SK-N-MC (cell line): Measurements from ENCODE around the gene BAZ1A.

Experiments
- DNase-seq: peaks from one replicate; pipeline ENCODE4 v3.0.0-alpha.2; 2011; ENCODE audit warnings: low read depth, low spot score
- H3K27ac ChIP-seq: fragments of 200-600 bp; sonication (generic); 2 replicates; pipeline ENCODE4 v1.5.1; 2016; ENCODE audit warnings: mixed run types
- H3K36me3 ChIP-seq: fragments of 200-600 bp; sonication (generic); 2 replicates; pipeline ENCODE4 v1.6.1; 2017; ENCODE audit warnings: antibody characterized with exemption, low read length, mixed read lengths; ENCODE audit not compliant: insufficient read depth
- H3K4me3 ChIP-seq: fragments of 200-600 bp; sonication (generic); 2 replicates; pipeline ENCODE4 v1.5.1; 2016
- H3K9ac ChIP-seq: fragments of 200-600 bp; sonication (generic); 2 replicates; pipeline ENCODE4 v1.8.0; 2017; ENCODE audit warnings: mixed run types, mixed read lengths; ENCODE audit not compliant: insufficient read length
- H3K9me3 ChIP-seq: fragments of 200-600 bp; sonication (generic); 2 replicates; pipeline ENCODE4 v1.6.1; 2017; ENCODE audit warnings: low read depth, mild to moderate bottlenecking, antibody characterized with exemption, low read length, moderate library complexity, mixed read lengths
- EZH2 ChIP-seq: fragments of 200-600 bp; sonication (generic); IDR thresholded peaks from one replicate; pipeline ENCODE4 v1.6.1; 2017; ENCODE audit warnings: antibody characterized with exemption
- FOXP2 ChIP-seq: optimal IDR thresholded peaks from 2 replicates; pipeline ENCODE3; 2011; ENCODE audit warnings: mild to moderate bottlenecking, moderate library complexity; ENCODE audit not compliant: insufficient read depth; ENCODE audit errors: extremely low read length, control extremely low read depth
- POLR2AphosphoS5 ChIP-seq: IDR thresholded peaks from 2 replicates; pipeline ENCODE4 v1.6.1; 2012; ENCODE audit warnings: mild to moderate bottlenecking, low read depth, low read length, borderline replicate concordance

The BAZ1A gene

GRCh38 chr14:34713681-34714319, 161.4 kb downstream of the BAZ1A start:
- H3K4me3 ChIP-seq = peak overlapping the region; percentile 96
- DNase-seq = no peak
- H3K9me3 ChIP-seq = no peaks in the 10 kb centered on the region
- H3K9ac ChIP-seq = peak overlapping the region; percentile 90
- H3K27ac ChIP-seq = peak overlapping the region; percentile 56
- no peak for TF ChIP-seq POLR2AphosphoS5
- TF ChIP-seq EZH2 = no peak
- TF ChIP-seq FOXP2 = no peak
- H3K36me3 ChIP-seq = peaks cover 19% of the 10 kb centered on the region

GRCh38 chr14:34713122-34713680, 162.0 kb downstream of the BAZ1A start:
- TF ChIP-seq EZH2 = no peak
- no peak for TF ChIP-seq FOXP2
- no peak for TF ChIP-seq POLR2AphosphoS5
- Histone ChIP-seq H3K27ac (peak overlapping the region; percentile 22; the same call in 1 of the 2 replicates), H3K36me3 (peaks cover 19% of the 10 kb centered on the region), H3K9ac (peak overlapping the region; percentile 90), H3K4me3 (peak overlapping the region; percentile 96), H3K9me3 (no peaks in the 10 kb centered on the region)
- DNase-seq = no peak

GRCh38 chr14:34711796-34712712, 163.1 kb downstream of the BAZ1A start:
- no peaks in the 10 kb centered on the region for H3K9me3 ChIP-seq
- H3K27ac ChIP-seq = peak overlapping the region; percentile 75
- H3K4me3 ChIP-seq = peak overlapping the region; percentile 64
- no peak for DNase-seq
- no peak for TF ChIP-seq POLR2AphosphoS5
- TF ChIP-seq EZH2 = no peak
- no peak for TF ChIP-seq FOXP2
- peaks cover 19% of the 10 kb centered on the region for H3K36me3 ChIP-seq
- peak overlapping the region; percentile 27 for H3K9ac ChIP-seq

GRCh38 chr14:34711169-34711568, 164.0 kb downstream of the BAZ1A start:
- Histone ChIP-seq H3K27ac (peak overlapping the region; percentile 75), H3K36me3 (peaks cover 19% of the 10 kb centered on the region), H3K9ac (peak overlapping the region; percentile 27), H3K4me3 (peak overlapping the region; percentile 64), H3K9me3 (no peaks in the 10 kb centered on the region)
- TF ChIP-seq EZH2 (no peak), FOXP2 (no peak), POLR2AphosphoS5 (no peak)
- no peak for DNase-seq

- H3K9me3 ChIP-seq = no peaks in the 10 kb centered on the region
- peak overlapping the region; percentile 75 for H3K27ac ChIP-seq
- no peak for DNase-seq
- TF ChIP-seq POLR2AphosphoS5 (no peak), FOXP2 (no peak), EZH2 (no peak)
- peak overlapping the region; percentile 27 for H3K9ac ChIP-seq
- H3K36me3 ChIP-seq = peaks cover 19% of the 10 kb centered on the region
- H3K4me3 ChIP-seq = peak overlapping the region; percentile 64
Measured at GRCh38 chr14:34710744-34711143, 164.4 kb downstream of the BAZ1A start.

- no peak for DNase-seq
- Histone ChIP-seq H3K9me3 (no peaks in the 10 kb centered on the region), H3K9ac (no peak overlapping the region), H3K36me3 (peaks cover 19% of the 10 kb centered on the region), H3K4me3 (no peak overlapping the region), H3K27ac (peak overlapping the region; percentile 75; the same call in 1 of the 2 replicates)
- TF ChIP-seq EZH2 = no peak
- TF ChIP-seq FOXP2 = no peak
- TF ChIP-seq POLR2AphosphoS5 = no peak
Measured at GRCh38 chr14:34710006-34710405, 165.2 kb downstream of the BAZ1A start.

GRCh38 chr14:34707722-34708121, 167.4 kb downstream of the BAZ1A start:
- peak overlapping the region; percentile 34; the same call in 1 of the 2 replicates for H3K27ac ChIP-seq
- H3K36me3 ChIP-seq = peaks cover 14% of the 10 kb centered on the region
- no peak overlapping the region for H3K9ac ChIP-seq
- no peaks in the 10 kb centered on the region for H3K9me3 ChIP-seq
- no peak for DNase-seq
- no peak overlapping the region for H3K4me3 ChIP-seq
- TF ChIP-seq FOXP2 = no peak
- TF ChIP-seq EZH2 = no peak
- no peak for TF ChIP-seq POLR2AphosphoS5
